HG03097 (cell line): ENCODE results near the gene KIF22.
"Not testable (repeated sequence)": the region's sequence is repeated elsewhere in the genome, so short reads cannot be mapped to it uniquely, and the experiment has no call there.

ENCODE experiments used
- ATAC-seq: cut with Tn5 transposase; IDR thresholded peaks from one replicate; pipeline ENCODE4 v1.9.1; 2021; ENCODE audit not compliant: unreplicated experiment, low FRiP score

The KIF22 gene

GRCh38 chr16:29765167-29766032 is 25.2 kb upstream of the KIF22 start:
- ATAC-seq = no peak

- ATAC-seq = no peak
These were observed 24.0 kb upstream of the KIF22 start for GRCh38 chr16:29766571-29766970.

DNA sequence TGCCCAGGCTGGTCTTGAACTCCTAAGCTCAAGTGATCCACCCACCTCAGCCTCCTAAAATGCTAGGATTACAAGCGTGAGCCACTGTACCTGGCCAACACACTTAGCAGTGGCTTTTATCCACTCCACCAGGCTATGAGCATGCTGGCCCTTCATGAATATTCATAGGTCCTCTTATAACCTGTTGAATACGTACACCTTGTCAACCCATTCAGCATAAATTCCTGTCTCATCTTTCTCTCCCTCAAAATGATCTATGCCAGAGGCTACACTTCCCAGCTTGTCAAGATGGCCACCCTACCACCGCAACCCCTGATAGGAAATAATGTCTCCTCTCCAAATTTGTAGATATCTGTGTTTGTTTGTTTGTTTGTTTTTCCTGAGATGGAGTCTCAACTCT is 23.5 kb upstream of the KIF22 start:
- no peak for ATAC-seq

DNA sequence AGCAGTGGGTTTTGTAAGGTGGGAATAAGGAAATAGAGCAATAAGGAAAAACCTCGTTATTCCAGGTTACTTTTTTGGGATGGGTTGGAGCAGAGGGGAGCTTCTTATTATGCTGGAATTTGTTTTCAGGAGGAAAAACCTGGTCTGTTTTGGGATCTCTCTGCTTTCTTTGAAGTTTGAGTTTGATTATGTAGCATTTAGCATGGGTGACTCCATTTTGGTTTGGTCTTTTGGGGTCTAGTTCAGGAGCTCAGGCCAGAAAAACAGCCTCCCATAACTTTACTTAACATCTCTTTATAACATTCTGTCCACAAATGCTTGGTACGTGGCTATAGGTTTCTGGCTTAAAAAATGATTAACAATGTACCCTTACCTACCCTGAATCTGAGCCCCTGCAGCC is 21.0 kb upstream of the KIF22 start:
- ATAC-seq = no peak

DNA sequence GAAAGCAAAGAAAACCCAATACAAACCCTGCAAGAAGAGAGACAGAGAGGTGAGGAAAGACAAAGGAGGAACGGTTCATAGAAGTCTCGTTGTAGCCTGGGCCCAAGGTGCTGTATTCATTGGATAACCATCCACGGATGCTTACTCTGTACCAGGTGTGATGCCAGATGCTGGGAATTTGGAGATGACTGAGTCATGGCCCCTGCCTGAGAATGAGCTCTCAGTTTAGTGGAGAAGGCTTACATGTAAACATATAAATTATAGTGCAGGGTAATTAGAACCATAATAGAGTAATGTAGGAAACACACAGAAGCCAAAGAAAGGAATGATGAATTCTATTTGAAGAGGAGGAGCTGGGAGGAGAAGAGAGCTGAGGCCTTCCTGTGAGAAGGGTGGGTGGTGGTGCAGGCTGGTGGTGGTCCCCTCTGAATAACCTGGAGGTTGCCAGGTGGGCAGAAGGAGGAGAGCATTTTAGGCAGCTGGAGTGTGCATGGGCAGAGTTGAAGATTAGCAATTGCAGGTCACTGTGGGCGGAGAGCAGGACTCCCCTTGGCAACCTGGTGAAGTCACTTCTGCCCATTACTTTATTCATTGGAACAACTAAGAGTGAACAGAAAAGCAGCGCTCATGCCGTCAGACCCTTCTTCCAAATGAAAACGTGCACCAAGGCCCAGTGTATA is 20.2 kb upstream of the KIF22 start:
- ATAC-seq = no peak

DNA sequence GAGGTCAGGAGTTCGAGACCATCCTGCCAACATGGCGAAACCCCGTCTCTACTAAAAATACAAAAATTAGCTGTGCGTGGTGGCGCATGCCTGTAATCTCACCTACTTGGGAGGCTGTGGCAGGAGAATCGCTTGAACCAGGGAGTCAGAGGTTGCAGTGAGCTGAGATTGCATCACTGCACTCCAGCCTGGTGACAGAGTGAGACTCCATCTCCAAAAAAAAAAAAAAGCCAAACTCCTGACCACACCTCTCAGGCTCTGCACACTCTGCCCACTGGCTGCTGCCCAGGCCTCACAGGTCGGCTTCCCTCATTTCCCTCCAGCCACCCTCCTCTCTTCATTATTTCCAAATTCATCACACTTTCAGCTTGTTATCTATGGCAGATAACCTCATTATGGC is 18.2 kb upstream of the KIF22 start:
- ATAC-seq = not testable (repeated sequence)

DNA sequence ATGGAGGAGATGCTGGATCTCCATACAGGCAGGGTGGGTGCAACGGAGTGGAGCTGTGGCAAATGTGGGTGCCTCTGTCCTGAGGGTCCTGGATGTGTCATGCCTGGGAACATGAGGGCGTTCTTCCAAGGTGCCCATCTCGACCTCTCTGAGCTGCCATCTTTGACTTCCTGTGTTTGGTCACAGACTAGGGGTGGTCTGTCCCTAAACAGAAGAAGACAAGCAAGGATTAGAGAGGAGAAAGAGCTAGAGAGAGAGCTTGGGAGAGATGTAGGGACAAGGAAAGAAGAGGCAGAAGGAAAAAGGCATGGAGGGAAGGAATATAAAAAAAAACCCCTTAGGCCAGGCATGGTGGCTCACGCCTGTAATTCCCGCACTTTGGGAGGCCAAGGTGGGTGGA is 15.8 kb upstream of the KIF22 start:
- ATAC-seq = no peak

DNA sequence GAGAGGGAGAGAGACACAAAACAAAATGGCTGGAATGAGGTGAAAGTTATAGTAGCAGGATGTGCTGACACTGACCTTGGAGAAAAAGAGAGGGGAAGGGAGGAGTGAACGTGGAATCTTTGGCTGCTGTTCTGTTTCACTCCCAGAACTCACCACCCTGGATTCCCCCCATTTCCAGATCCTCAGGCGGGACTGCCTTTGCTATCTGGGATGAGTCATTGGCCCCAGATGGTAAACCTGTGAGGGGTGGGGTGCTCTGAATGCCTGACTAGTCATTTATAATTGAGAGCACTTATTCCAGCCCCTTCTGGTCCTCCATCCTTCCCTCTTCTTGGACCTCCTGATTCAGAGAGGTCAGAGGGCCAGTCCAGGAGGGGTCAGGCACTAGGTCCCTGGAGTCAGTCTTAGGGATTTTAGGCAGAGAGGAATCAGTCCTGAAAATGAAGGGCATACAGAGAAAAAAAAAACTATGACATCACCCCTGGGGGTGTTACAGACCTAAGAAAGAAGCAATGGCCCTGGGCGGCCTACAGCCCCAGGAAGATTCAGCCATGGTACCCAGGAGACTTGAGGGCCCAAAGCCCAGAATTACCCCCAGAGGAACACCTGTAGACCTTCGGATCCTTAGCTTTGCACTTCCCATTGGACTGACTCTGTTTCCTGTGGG is 14.7 kb upstream of the KIF22 start:
- no peak for ATAC-seq

DNA sequence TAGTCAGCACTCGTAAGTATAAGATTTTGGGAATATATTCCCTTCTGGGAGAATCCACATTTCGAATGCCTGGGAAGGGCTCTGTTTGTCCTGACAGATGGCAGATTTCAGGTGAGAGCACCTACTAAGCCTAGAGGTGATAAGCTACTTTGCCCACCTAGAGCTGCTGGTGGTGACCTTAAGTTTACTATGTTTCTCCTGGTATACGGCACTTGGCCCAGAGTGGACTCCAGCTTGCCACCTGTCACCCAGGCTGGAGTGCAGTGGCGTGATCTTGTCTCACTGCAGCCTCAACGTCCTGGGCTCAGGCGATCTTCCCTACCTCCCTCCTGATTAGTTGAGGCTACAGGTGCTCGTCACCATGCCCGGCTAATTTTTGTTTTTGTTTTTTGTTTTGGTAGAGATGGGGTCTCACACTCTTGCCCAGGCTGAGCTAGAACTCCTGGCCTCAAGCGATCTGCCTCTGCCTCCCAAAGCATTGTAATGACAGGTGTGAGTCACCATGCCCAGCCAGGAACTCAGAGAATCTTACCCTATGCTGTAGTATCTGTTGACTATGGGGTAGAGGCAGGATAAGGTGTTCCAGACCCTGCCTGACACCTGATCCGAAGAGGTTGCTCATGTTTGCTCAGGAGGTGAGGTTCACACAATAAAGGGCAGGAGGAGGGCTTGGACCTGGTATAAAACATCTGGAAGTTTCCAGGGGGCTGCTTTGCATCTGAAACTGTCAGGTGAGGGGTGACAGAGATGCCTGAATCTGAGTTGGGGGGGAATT is 12.8 kb upstream of the KIF22 start, which contains the start of gene ZG16:
TSS of gene ZG16 (plus strand) at position 681 of the 775 bp plus-strand sequence. CDS start 1,011 bp downstream, outside the sequence.
- ATAC-seq = no peak

DNA sequence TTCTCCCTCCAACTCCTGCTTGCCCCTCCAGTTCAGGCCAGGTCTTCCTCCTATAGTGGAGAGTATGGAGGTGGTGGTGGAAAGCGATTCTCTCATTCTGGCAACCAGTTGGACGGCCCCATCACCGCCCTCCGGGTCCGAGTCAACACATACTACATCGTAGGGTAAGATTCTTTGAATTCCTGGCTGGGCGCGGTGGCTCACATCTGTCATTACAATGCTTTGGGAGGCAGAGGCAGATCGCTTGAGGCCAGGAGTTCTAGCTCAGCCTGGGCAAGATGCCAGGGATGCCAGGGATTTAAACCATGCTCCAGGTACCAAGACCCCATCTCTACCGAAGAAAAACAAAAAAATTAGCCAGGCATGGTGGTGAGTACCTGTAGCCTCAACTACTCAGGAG is 11.1 kb upstream of the KIF22 start:
- no peak for ATAC-seq

DNA sequence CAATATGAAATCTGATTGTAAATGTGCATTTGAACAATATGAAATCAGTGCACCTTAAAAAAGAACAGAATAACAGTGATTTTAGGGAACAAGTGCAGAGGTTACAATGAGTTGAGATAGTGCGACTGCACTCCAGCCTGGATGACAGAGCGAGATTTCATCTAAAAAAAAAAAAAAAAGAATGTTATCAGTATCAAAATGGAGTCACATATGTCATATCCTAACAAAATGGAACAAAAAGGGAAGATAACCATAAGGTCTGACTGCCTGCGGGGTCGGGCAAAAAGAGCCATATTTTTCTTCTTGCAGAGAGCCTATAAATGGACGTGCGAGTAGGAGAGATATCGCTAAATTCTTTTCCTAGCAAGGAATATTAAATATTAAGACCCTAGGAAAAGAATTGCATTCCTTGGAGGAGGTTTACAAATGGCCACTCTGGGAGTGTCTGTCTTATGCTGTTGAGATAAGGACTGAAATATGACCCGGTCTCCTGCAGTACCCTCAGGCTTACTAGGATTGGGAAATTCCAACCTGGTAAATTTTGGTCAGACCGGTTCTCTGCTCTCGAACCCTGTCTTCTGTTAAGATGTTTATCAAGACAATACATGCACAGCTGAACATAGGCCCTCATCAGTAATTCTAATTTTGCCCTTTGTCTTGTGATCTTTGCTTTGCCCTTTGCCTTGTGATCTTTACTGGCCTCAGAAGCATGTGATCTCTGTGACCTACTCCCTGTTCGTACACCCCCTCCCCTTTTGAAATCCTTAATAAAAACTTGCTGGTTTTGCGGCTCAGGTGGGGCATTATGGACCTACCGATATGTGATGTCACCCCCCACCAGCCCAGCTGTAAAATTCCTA is 7.2 kb upstream of the KIF22 start:
- not testable (repeated sequence) for ATAC-seq

DNA sequence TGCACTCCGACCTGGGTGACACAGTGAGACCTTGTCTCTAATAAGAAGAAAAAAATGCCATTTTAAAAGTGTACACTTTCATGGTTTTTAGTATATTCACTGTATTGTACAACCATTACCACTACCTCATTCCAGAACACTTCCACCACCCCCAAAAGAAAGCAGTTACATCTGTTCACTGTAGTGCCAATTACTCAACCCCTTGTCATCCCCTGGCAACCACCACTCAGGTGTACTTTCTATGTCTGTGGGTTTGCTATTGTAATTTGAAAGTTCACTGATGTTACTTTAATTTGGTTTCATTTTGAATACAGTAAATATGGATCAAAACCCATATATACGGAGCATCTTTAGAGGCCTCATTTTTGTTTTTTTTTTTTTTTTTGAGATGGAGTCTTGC is 6.4 kb upstream of the KIF22 start:
- no peak for ATAC-seq

DNA sequence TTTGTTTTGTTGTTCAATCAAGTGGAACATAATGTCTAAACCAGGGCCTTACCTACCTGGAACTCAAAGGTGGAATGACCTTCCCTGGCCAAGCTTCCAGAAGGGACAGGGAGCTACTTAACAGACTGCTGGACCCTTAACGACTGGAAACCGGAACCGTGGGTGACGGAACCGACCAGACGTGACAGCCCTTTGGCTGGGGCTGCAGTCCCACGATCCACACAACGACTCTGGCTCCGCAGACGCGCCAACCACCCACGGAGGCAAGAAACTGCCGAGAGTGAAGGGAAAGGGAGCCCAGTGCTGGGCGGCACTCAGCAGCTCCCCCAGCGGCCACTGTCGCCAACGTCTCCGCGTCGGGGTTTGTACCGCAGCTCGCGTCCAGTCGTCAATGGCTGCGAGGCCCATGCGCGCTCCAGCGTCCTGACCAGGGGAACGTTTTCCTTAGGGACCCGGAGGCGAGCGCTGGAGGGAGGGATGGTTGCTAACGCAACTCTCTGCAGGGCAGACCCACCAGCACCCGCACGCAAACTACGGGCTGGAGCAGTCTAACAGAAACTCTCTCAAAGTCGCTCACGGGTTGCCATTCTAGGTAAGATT is 5.5 kb upstream of the KIF22 start:
- no peak for ATAC-seq

DNA sequence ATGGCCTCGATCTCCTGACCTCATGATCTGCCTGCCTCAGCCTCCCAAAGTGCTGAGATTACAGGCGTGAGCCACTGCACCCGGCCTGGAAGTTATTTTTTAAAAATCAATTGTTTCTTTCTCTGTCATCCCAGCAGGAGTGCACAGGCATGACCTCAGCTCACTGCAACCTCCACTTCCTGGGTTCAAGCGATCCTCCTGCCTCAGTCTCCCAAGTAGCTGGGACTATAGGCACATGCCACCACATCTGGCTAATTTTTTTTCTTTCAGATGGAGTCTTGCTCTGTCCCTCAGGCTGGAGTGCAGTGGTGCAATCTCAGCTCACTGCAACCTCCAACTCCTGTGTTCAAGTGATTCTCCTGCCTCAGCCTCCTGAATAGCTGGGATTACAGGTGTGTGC is 3.4 kb upstream of the KIF22 start:
- not testable (repeated sequence) for ATAC-seq

DNA sequence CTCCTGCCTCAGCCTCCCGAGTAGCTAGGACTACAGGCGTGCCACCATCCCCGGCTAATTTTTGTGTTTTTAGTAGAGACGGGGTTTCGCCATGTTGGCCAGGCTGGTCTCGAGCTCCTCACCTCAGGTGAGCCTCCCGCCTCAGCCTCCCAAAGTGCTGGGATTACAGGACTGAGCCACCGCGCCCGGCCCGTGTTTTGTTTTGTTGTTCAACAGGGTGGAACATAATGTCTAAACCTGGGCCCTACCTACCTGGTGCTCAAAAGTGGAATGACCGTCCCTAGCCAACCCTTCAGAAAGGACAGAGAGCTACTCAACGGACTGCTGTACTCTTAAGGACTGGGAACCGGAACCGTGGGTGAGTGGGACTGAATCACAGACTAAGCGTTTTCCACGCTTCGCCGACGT is 772 bp upstream of the KIF22 start:
- ATAC-seq = no peak

DNA sequence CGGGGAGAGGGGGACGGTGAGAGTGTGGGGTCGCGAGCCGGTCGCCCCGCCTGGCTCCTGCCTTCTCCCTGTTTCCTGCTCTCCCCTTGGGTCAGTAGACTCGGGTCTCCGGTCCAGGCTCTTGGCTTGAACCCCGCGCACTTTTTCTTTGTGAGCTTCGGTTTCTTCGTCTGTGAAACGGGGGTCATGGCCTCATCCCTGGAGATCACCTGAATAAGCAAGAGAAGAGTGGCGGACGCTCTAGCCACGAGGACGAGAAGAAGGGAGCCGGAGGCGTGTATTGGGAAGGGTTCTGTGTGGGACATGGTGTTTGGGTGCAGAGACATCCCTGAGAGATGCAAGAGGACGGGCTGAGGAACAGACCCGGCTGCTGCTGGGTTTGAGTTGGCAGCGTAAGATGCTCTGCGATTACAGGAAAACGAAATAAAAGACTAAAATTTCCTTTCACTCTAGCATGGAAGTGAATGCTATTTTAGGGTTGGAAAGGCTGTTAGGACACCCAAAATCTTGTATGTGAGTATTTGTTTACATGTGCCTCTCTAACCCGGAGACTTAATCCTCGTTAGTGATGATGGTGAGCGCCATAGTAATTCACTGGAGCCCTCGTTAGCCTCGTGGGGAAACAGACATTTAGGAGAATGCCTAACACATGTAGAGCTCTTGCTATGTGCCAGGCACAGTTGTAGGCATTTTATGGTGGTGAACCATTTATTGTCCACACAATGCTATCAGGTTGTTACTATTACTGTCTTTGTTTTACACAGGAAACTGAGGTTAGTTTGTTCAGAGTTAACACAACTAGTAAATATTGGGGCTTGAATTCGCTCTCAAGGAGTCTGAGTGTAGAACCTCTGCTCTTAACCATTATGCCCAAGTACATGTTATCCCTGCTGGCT is 646 bp downstream of the KIF22 start:
- peak; percentile 4 for ATAC-seq

- no peak for ATAC-seq
These were observed 1.6 kb downstream of the KIF22 start for GRCh38 chr16:29791845-29792807.
